ENCODE data around the gene DNAAF5.
"Not testable (repeated sequence)": the region's sequence is repeated elsewhere in the genome, so short reads cannot be mapped to it uniquely, and the experiment has no call there.

DNA sequence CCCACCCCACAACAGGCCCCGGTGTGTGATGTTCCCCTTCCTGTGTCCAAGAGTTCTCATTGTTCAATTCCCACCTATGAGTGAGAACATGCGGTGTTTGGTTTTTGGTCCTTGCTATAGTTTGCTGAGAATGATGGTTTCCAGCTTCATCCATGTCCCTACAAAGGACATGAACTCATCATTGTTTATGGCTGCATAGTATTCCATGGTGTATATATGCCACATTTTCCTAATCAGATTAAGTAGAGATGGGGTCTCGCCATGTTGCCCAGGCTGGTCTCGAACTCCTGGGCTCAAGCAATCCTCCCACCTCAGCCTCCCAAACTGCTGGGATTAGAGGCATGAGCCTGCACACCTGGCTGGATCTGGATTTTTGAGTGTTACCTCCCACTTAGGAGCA is 77.3 kb downstream of the DNAAF5 start:
- TF ChIP-seq, protein P1, sequence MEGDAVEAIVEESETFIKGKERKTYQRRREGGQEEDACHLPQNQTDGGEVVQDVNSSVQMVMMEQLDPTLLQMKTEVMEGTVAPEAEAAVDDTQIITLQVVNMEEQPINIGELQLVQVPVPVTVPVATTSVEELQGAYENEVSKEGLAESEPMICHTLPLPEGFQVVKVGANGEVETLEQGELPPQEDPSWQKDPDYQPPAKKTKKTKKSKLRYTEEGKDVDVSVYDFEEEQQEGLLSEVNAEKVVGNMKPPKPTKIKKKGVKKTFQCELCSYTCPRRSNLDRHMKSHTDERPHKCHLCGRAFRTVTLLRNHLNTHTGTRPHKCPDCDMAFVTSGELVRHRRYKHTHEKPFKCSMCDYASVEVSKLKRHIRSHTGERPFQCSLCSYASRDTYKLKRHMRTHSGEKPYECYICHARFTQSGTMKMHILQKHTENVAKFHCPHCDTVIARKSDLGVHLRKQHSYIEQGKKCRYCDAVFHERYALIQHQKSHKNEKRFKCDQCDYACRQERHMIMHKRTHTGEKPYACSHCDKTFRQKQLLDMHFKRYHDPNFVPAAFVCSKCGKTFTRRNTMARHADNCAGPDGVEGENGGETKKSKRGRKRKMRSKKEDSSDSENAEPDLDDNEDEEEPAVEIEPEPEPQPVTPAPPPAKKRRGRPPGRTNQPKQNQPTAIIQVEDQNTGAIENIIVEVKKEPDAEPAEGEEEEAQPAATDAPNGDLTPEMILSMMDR (IDR thresholded peaks at IDR 0.05) = not testable (repeated sequence)
- not testable (repeated sequence) for TF ChIP-seq POLR2A (IDR thresholded peaks at IDR 0.05)
